OCI-LY1 (cell line): ENCODE results near the gene DPP6.

Experiments used
- H2AFZ ChIP-seq: fragments of 200-600 bp; sonication (generic), shearing (Covaris generic); 2 replicates; pipeline ENCODE4 v1.6.0; 2014; ENCODE audit warnings: antibody characterized with exemption, mild to moderate bottlenecking, low read length
- H3F3A ChIP-seq: fragments of 200-600 bp; sonication (generic), shearing (Covaris generic); 2 replicates; pipeline ENCODE4 v1.6.0; 2014; ENCODE audit warnings: mild to moderate bottlenecking, antibody characterized with exemption, low read length, moderate library complexity; ENCODE audit not compliant: insufficient read depth
- H3K27ac ChIP-seq: fragments of 200-600 bp; sonication (generic); 2 replicates; pipeline ENCODE4 v1.5.1; 2014; ENCODE audit warnings: low read length, mixed run types, mild to moderate bottlenecking, low read depth; ENCODE audit not compliant: poor library complexity, severe bottlenecking
- H3K27me3 ChIP-seq: fragments of 200-600 bp; sonication (generic); 2 replicates; pipeline ENCODE4 v1.6.0; 2014; ENCODE audit warnings: antibody characterized with exemption, mild to moderate bottlenecking, low read length, moderate library complexity; ENCODE audit not compliant: insufficient read depth
- H3K36me3 ChIP-seq: fragments of 200-600 bp; sonication (generic); 2 replicates; pipeline ENCODE4 v1.6.1; 2014; ENCODE audit warnings: mild to moderate bottlenecking, antibody characterized with exemption, low read length, moderate library complexity, mixed read lengths; ENCODE audit not compliant: insufficient read depth
- H3K4me1 ChIP-seq: fragments of 200-600 bp; sonication (generic); 2 replicates; pipeline ENCODE4 v1.5.1; 2014; ENCODE audit warnings: mild to moderate bottlenecking, low read length, moderate library complexity; ENCODE audit not compliant: insufficient read depth, severe bottlenecking
- H3K4me2 ChIP-seq: fragments of 200-600 bp; sonication (generic), shearing (Covaris generic); 2 replicates; pipeline ENCODE4 v1.6.1; 2014; ENCODE audit warnings: low read length
- H3K4me3 ChIP-seq: fragments of 200-600 bp; sonication (generic); 2 replicates; pipeline ENCODE4 v1.5.1; 2014; ENCODE audit warnings: low read length, low read depth, mild to moderate bottlenecking, mixed read lengths; ENCODE audit not compliant: poor library complexity, severe bottlenecking
- H3K79me2 ChIP-seq: fragments of 200-600 bp; shearing (Covaris generic); 2 replicates; pipeline ENCODE4 v1.6.1; 2016; ENCODE audit warnings: mixed run types, low read length, mixed read lengths; ENCODE audit not compliant: insufficient read depth
- H3K9ac ChIP-seq: fragments of 200-600 bp; sonication (generic), shearing (Covaris generic); 2 replicates; pipeline ENCODE4 v1.6.1; 2014; ENCODE audit warnings: mild to moderate bottlenecking, low read length, mixed read lengths
- H3K9me2 ChIP-seq: fragments of 200-600 bp; sonication (generic), shearing (Covaris generic); 2 replicates; pipeline ENCODE4 v1.6.1; 2014; ENCODE audit warnings: low read depth, mild to moderate bottlenecking, low read length, mixed read lengths
- H3K9me3 ChIP-seq: fragments of 200-600 bp; shearing (Covaris generic); 2 replicates; pipeline ENCODE4 v1.6.1; 2014; ENCODE audit warnings: low read length, mixed read lengths
- H4K20me1 ChIP-seq: fragments of 200-600 bp; sonication (generic), shearing (Covaris generic); 2 replicates; pipeline ENCODE4 v1.6.0; 2016; ENCODE audit warnings: mild to moderate bottlenecking, low read length; ENCODE audit not compliant: insufficient read depth
- EZH2 ChIP-seq: fragments of 200-600 bp; sonication (generic), shearing (Covaris generic); IDR thresholded peaks from 2 replicates; pipeline ENCODE4 v1.8.0; 2017; ENCODE audit warnings: borderline replicate concordance, mixed run types, mild to moderate bottlenecking, antibody characterized with exemption, low read length, moderate library complexity, mixed read lengths
- TF ChIP-seq, protein P1 (sequence below): fragments of 200-600 bp; sonication (generic), shearing (Covaris generic); IDR thresholded peaks from 2 replicates; pipeline ENCODE4 v1.5.1; 2017; ENCODE audit warnings: mild to moderate bottlenecking, antibody characterized with exemption, low read length, moderate library complexity, mixed read lengths

The DPP6 gene

GRCh38 chr7:154306036-154306435 lies 253.8 kb downstream of the DPP6 start:
- H3K27ac ChIP-seq = no peak overlapping the region
- no peak overlapping the region for H3K4me2 ChIP-seq
- H2AFZ ChIP-seq = no peak overlapping the region
- H3K4me1 ChIP-seq = no peaks in the 10 kb centered on the region
- H3K4me3 ChIP-seq = no peak overlapping the region
- H3K9me3 ChIP-seq = no peaks in the 10 kb centered on the region
- no peaks in the 10 kb centered on the region for H3K36me3 ChIP-seq
- no peak for TF ChIP-seq EZH2
- TF ChIP-seq, protein P1, sequence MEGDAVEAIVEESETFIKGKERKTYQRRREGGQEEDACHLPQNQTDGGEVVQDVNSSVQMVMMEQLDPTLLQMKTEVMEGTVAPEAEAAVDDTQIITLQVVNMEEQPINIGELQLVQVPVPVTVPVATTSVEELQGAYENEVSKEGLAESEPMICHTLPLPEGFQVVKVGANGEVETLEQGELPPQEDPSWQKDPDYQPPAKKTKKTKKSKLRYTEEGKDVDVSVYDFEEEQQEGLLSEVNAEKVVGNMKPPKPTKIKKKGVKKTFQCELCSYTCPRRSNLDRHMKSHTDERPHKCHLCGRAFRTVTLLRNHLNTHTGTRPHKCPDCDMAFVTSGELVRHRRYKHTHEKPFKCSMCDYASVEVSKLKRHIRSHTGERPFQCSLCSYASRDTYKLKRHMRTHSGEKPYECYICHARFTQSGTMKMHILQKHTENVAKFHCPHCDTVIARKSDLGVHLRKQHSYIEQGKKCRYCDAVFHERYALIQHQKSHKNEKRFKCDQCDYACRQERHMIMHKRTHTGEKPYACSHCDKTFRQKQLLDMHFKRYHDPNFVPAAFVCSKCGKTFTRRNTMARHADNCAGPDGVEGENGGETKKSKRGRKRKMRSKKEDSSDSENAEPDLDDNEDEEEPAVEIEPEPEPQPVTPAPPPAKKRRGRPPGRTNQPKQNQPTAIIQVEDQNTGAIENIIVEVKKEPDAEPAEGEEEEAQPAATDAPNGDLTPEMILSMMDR = no peak
- H3K27me3 ChIP-seq = no peaks in the 10 kb centered on the region
- H4K20me1 ChIP-seq = no peaks in the 10 kb centered on the region
- no peak overlapping the region for H3K9ac ChIP-seq
- H3K79me2 ChIP-seq = no peaks in the 10 kb centered on the region
- H3F3A ChIP-seq = no peaks in the 10 kb centered on the region
- H3K9me2 ChIP-seq = no peaks in the 10 kb centered on the region

GRCh38 chr7:154308928-154309327 lies 256.7 kb downstream of the DPP6 start:
- no peaks in the 10 kb centered on the region for H3K27me3 ChIP-seq
- no peak overlapping the region for H3K27ac ChIP-seq
- no peak overlapping the region for H3K4me3 ChIP-seq
- H3K79me2 ChIP-seq = no peaks in the 10 kb centered on the region
- H3K4me1 ChIP-seq = no peaks in the 10 kb centered on the region
- H3K9me3 ChIP-seq = no peaks in the 10 kb centered on the region
- no peaks in the 10 kb centered on the region for H4K20me1 ChIP-seq
- H3K9me2 ChIP-seq = no peaks in the 10 kb centered on the region
- no peak overlapping the region for H3K4me2 ChIP-seq
- no peaks in the 10 kb centered on the region for H3F3A ChIP-seq
- H2AFZ ChIP-seq = no peak overlapping the region
- no peak overlapping the region for H3K9ac ChIP-seq
- TF ChIP-seq, protein P1 = no peak
- TF ChIP-seq EZH2 = no peak
- H3K36me3 ChIP-seq = no peaks in the 10 kb centered on the region

- Histone ChIP-seq H2AFZ (no peak overlapping the region), H3K4me3 (no peak overlapping the region)
Observed at GRCh38 chr7:154310114-154310513, 257.9 kb downstream of the DPP6 start.

More at GRCh38 chr7:154310114-154310513, 257.9 kb downstream of the DPP6 start:
- Histone ChIP-seq H3K4me2 (no peak overlapping the region), H3K9me2 (no peaks in the 10 kb centered on the region), H3K36me3 (no peaks in the 10 kb centered on the region), H3K9ac (no peak overlapping the region), H4K20me1 (no peaks in the 10 kb centered on the region), H3F3A (no peaks in the 10 kb centered on the region), H3K4me1 (no peaks in the 10 kb centered on the region), H3K27me3 (no peaks in the 10 kb centered on the region), H3K9me3 (no peaks in the 10 kb centered on the region), H3K79me2 (no peaks in the 10 kb centered on the region), H3K27ac (no peak overlapping the region)
- no peak for TF ChIP-seq EZH2
- TF ChIP-seq, protein P1 = no peak
